GM21723 (cell line): Measurements from ENCODE around the gene TIAM1.

Experiments
- ATAC-seq: cut with Tn5 transposase; IDR thresholded peaks from one replicate; pipeline ENCODE4 v1.9.1; 2021; ENCODE audit warnings: mild to moderate bottlenecking, moderate library complexity; ENCODE audit not compliant: unreplicated experiment

TIAM1 gene

DNA sequence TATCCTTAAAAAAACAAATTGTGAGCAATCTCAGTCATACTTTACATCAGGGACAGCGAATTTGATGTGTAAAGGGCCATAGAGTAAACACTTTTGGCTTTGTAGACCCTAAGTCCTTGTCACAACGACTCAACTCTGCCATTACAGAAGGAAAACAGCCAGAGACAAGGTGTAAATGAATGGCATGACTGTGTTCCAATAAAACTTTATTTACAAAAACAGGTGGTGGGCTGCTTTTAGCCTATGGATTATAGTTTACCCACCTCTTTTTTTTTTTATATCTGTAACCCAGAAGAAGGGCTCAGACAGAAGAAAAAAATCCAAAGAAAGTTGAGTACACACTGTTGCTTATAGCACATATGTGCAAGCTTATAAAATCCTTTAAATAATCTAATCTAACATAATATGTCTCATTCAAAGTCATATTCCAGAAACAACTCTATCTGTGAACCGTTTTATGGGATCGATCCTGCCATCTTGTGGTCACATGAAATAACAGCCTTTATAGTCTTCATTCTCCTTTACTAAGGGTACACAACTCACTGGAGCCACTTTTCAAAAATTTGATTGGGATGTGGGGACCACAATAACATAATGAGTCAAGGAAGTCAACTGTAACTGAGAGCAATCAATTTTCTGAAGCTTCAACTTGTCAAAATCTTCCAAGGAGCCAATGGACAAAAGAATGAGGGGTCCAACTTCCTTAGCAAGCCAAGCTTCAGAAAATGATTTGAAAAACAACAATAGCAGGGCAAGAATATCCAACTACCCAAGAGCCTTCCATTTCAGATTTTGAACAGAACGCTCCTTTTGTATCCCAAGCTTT lies 163.6 kb downstream of the TIAM1 start:
- ATAC-seq = no peak

- no peak for ATAC-seq
Measured at GRCh38 chr21:31176725-31177124, 167.3 kb downstream of the TIAM1 start.

- ATAC-seq = no peak
Measured at GRCh38 chr21:31176080-31176551, 167.9 kb downstream of the TIAM1 start.

DNA sequence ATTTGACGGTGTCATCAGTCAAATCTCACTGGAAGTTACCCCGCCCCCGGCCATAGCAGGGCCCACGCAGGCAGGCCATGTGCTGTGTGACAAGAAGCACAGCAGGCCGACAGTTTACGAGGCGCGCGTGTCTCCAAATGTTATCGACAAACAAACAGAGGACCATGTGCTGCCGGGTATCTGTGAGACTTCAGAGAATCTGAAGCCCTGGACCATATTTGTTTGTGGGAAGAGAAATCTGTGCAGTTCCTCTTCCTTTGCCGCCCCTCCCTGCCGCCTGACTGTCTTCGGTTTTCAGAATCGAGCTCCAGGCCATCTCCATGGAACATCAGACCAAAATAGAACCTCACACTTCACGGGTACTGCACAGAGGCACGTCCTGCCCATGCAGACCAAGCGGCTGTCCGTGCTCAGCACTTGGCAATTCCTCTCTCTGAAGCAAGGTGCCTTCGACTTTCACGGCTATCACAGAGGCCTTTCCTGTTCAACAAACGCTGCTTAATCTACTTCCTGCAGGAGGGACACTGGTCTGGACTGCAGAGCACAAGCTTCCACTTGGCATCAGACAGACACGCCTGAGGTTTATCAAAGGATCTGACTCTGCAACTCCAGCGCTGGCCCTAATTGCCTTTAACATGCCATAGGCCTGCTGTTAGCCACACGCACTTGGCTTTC lies 170.0 kb downstream of the TIAM1 start:
- no peak for ATAC-seq

DNA sequence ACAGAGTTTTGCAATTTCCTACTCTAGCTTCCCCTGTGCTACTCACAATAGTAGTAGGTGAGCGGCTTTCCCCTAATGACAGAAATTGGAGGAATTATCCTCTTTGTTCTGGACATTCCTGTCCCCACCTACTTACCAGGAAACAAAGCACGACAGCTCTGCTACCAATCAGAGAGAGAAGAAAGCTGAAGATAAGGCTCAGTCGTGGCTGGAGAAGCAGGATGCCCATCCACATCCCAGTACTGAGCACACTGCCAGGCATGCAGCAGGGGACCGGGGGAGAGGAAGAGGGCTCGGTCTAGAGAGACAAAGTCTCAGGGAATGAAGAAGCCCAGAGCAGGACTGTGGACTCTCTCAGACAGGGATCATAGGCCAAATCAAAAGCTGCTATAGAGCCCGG lies 171.7 kb downstream of the TIAM1 start:
- ATAC-seq = no peak

DNA sequence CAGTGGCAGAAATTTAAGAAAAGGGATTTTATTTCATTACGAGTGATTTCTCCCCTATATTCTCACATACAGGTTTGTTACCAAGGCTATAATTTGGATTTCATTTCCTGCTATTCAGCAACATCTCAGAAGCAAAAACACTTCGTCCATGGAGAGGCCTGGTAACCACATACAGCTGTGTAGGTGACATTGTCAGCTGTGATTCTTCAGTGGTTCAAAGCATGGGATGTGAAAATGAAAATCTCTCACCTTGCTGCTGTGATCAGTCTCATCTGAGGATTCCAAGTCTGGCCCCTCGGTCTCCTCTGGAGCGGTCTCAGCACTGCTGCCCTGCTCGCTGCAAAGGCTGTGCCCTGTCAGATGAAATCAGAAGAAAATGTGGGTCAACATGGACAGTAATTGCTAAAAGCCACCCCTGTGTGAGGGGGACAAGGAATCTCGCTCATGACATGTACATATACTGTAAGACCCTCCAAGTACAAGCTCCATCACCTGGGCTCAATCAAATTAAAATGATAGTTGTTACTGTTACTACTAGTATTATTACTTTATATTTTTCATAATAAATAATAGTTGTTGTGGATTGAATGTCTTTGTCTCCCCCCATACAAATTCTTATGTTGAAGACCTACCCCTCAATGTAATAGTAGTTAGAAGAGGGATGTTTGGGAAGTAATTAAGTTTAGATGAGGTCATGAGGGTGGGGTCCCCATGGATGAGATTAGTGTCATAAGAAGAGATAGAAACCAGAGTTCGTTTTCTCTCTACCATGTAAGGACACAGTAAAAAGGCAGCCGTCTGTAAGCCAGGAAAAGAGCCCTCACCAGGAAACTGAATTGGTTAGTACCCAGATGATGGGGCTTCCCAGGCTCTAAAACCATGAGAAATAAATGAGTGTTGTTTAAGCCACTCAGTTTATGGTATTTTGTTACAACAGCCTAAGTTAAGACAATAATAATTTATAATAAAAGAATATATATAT lies 179.1 kb downstream of the TIAM1 start:
- ATAC-seq = no peak

- ATAC-seq = no peak
Measured at GRCh38 chr21:31162827-31163226, 181.2 kb downstream of the TIAM1 start.

GRCh38 chr21:31162079-31162699 lies 181.9 kb downstream of the TIAM1 start:
- no peak for ATAC-seq

DNA sequence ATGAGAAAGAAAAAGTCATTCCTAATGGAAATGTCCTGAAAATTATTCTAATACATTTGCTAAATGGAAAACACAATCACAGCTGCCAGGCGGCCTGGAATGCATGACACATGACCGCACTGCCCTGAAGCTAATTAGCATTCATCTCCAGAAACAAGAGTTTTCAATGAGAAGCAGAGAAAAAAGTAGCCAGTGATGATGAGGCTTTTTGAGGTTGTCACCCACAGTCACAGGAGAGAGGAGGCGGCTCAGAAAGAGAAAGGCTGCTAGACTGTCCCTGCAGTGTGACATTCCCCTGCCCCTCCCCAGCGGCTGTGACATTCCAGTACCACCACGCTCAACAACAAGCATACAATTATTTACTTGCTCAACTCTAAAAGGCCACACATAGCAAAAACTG lies 182.9 kb downstream of the TIAM1 start:
- no peak for ATAC-seq

DNA sequence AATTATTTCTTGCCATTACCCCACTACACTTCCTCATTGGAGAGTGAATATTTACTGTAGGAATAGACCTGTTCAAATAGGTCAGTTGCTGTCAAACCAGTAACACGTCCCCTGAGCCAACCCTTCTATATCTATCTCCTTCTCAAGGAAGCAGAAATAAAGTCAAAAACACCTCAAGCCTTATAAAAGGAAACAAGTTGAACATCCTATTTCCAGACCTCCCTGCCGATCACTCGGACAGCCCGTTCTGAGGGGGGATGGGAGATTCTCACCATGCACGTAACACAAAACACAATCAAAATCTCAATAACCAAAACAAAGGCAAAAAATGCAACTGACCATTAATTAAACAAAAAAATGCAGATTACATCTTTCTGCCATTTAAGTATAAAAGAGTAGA lies 184.3 kb downstream of the TIAM1 start:
- ATAC-seq = no peak

- no peak for ATAC-seq
Measured at GRCh38 chr21:31158789-31159581, 185.1 kb downstream of the TIAM1 start.

- no peak for ATAC-seq
Measured at GRCh38 chr21:31157756-31158155, 186.3 kb downstream of the TIAM1 start.

DNA sequence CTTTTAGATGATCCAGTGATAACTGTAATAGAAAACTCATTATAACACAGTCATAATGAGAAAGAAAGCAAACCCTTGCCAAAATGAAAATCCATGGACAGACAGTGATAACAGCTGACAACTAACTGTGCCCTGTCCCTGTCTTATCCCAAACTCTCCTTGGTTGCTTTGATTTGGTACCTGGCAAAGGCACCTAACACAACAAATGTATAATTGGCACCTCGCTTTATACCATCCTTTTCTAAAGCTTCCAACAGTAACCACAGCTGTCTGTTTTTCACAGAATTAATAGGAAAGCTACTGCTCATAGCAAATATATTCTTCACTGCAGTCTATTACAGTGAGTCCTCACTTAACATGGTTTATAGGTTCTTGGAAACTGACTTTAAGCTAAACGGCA lies 187.4 kb downstream of the TIAM1 start:
- ATAC-seq = no peak

DNA sequence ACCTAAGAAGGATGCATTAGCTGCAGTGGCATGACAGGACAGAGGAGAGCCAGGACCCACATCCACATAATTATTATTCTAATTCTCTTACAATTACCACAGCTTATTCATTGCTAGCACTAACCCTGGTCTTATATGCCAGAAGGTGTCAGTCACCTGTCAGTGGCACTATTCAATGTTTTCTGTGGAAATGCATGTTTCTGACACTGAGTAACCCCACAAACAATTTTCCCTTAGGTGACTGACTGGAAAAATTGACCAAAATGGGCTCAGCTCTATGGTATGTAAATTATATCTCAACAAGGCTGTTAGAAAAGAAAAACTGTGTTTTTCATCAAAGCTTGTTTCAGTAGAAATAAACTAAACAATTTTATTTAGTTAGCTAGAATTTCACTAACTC lies 187.9 kb downstream of the TIAM1 start:
- ATAC-seq = no peak

DNA sequence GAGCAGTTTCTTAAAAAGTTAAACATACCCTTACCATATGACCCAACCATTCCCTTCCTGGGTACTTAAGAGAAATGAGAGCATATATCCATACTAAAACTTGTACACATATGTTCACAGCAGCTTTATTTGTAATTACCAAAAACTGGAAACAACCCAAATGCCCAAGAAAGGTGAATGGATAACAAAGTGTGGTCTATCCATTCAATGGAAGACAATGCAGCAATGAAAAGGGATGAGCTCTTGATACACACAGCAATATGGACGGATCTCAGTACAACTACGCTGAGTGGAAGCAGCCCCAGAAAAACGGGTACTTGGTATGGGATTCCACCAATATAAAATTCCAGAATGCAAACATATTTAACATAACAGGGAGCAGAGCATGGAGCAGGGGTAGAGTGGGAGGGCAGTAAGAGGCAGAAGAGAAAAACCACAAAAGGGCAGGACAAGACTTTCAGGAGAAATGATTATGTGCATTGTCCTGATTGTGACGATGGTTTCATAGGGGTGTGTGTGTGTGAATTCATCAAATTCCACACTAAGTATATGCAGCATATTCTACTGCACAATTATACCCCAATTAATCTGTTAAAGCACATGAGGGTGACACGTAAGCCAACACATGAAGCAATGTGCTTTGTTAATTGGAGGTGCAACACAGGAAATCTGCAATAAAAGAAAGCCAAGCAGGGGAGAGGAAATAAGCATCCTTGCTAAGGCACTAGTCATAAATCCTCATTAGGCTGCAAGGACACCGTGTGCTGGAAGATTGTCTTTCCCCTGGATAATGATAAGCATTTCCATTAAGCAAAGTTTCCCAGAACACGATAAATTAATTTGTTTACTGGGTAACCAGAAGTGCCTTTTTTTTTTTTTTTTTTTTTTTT lies 192.7 kb downstream of the TIAM1 start:
- no peak for ATAC-seq

- ATAC-seq = no peak
Measured at GRCh38 chr21:31145274-31145673, 198.8 kb downstream of the TIAM1 start.

- no peak for ATAC-seq
Measured at GRCh38 chr21:31143036-31143435, 201.0 kb downstream of the TIAM1 start.

GRCh38 chr21:31142600-31142999 lies 201.5 kb downstream of the TIAM1 start:
- no peak for ATAC-seq
